ENCODE measurements around the gene KRT6A.
"Not testable (repeated sequence)": the region's sequence is repeated elsewhere in the genome, so short reads cannot be mapped to it uniquely, and the experiment has no call there.

Gene KRT6A

DNA sequence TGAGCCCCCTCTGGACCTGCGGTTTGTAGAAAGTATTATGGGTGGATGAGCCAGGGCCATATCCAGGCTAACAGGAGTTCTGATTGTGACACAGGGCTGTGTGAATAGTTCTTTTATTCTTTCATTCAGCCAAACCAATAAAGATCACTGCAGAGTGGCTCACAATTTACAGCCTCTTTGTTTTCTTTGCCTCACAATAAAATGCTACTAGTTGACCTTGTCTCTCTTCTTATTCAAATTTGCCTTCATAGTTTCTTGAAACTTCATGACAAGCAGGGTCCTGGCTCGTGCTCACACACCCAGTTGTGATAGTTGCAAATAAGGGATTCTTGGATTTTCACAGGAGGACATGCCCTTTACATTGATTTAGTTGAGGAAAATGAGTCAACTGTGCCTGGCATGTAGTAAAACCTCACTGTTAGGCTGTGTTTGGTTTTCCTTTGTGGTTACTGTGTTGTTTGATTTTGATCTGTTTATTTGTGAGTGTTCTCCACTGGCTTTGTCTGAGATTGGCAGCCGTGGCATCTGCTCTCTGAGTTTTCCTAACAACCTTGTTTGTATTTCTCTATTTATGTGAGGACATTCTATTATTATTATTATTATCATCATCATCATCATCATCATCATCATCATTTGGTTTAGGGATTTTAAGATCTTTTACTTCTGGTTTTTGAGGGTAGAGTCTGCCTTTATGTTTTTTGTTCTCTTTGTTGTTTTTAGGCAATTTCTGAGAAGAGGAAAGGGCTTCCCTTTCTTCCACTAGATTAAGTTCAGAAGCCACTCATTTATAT lies 38.5 kb downstream of the KRT6A start:
- DNase-seq, result peak; percentile 65

DNA sequence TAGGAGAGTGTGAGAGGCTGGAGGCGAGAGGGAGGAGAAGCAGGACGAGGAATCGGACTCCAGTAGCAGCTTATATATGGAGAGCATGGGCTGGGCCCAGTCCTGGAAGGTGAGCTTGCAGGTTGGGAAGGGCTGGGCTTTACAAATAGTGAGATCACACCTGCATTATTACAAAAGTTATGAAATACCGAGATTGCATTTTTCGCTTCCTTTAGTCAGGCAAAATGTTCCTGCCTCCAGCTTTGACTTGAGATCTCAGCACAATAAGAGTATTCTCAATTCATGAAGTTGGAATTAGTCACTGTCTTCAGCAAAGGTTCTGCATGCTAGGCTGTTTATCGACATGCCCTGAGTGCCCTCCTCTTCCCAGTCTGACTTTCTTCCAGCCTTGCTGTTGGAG lies 41.0 kb downstream of the KRT6A start, which contains the start of gene KRT6B:
Gene KRT6B (minus strand): TSS at position 46 of the 400 bp plus-strand sequence. CDS start 68 bp downstream, outside the sequence.
- no peak for DNase-seq

DNA sequence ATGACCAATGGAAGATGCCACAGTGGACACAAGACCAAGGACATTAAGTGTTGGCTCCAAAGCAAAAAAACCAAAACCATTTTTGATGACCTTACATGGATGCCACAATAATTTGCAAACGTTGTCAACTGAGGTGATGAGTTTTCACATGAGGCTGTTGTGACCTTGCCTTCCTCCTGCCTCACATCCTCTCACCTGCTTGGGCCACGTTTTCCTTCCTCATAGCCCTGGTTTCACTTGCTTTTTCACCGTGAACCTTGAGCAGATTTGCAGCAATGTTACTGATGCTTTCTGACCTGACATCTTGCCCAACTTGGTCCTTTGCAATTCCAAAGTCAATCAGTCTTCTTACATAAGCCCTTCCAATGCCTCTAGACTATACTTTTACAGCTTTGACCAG lies 44.8 kb downstream of the KRT6A start:
- DNase-seq, result no peak

DNA sequence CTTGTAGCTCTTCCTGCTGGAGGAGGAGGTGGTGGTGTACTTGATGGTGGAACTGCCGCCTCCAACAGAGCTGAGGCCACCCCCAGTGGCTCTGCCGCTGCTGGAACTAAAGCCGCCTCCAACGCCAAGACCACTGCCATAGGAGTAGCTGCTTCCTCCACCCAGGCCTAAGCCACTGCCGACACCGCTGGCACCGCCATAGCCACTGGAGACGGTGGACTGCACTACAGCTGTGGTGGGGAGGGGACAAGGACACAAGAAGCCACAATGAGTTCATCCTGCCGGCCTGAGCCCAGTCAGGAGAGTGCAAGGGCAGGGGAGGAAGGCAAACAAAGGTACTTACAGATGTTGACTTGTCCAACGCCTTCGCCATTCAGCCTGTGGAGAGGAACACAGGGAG lies 45.9 kb downstream of the KRT6A start:
- DNase-seq, result not testable (repeated sequence)

DNA sequence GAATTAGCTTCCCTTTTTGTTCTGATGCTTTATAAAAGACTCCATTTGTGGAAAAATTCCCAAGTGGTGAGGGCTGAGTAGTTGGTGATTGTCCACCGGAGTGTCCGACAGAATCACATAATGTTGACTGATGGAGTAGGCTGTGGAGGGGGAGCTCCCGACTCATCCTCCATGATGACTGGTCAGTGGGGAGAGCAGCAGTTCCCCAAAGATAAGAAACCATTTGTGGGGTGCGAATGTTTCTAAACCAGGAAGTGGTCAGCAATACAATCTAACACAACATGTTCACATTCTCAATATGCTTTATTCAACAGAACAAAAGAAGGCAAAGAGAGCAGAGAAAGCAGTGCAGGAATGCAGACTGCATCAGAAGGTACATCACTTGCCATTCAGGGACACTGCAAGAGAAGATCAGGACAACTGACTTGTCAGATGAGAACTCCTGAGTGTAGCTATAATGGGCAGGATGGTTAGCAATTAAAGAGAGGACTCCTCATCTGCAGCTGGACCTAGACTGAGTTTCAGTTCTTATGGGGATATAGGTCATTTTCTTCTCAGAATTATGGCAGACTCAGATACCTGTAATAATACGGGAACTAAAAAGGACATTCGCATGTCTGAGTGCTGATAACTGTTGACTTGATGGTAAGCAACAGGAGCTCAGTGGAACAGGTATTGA lies 46.6 kb downstream of the KRT6A start:
- no peak for DNase-seq

DNA sequence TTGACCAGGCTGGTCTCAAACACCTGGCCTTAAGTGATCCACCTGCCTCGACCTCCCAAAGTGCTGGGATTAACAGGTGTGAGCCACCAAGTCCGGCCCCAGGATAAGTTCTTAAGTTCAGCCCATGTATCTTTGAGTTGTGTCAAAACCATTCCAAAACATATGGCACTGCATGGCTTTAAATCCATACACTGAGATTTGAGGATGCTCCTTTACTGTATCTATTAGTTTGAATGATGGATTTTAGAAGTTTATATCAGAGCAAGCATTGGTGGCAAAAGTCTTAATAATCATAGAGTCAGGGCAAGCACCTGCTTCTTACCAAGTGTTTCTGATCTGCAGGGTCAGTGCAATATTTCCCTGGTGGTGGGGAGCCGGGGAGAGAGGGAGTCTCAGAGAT lies 47.2 kb downstream of the KRT6A start:
- no peak for DNase-seq

DNA sequence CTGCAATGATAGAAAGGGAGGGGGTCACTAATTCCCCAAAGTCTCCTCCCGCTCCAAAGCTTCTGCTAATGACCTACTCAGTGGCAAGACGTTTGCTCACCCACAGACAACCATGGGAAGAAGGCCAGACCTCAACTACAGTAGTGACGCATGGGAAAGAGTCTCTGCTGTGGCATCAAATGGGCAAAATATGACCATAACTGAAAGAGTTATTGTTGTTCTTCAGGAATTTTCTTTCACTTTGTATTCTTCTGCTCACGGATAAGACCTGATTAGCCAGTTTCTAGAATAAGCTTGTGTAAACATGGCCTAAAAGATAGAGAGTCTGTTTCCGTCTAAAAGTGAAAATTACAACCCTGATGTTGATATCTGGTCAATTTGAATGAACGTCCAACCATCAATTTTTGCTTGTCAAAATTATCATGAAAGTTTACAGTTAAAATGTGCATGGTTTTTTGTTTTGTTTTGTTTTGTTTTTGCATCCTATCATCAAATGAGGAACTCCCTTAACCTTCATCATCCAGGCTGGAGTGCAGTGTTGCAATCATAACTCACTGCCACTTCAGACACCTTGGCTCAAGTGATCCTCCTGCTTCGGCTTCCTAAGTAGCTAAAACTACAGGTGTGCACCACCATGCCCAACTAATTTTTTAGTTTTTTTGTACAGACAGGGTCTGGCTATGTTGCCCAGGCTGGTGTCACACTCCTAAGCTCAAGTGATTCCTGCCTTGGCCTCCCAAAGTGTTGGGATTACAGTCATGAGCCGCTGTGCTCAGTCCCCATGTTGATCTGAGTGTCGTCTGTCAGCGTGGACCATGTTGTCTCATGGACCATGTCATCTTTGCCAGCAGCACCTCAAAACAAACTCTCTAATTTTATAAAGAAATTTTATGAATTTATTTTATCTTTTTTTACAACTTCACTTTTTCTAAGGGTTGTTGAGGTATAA lies 48.1 kb downstream of the KRT6A start:
- DNase-seq, result no peak

DNA sequence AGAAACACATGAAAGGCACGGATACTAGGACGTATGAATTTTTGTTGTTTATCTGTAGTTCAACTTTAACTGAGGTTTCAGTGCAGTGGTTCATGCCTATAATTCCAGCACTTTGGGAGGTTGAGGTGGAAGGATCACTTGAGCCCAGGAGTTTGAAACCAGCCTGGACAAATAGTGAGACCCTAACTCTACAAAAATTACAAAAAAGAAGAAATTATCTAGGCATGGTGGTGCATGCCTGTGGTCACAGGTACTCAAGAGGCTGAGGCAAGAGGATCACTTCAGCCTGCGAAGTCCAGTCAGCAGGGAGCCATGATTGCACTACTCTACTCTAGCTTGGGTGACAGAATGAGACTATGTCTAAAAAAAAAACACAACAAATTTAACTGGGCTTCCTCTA lies 49.1 kb downstream of the KRT6A start:
- no peak for DNase-seq

DNA sequence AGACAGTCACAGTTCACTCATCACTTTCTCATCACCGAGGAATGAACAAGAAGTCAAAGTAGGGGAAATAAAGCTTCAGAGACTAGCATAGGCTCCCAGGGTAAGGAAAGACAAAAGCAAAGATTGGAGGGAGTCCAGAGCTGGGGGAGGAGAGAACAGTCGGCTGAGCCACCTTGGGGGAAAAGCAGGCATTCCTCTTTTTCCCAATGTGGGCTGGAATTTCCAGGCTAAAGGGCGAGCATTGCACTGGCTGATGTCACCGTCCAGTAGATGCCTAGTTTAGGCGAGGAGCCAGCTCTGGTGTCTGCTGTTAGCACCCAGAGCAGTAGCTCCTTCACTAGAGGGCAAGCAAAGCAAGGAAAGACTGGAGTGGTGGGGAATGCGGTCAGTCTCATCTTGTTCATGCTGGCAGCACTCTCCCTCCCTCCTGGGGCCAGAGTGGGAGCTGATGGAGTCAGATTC lies 50.4 kb downstream of the KRT6A start:
- peak; percentile 14 for DNase-seq

DNA sequence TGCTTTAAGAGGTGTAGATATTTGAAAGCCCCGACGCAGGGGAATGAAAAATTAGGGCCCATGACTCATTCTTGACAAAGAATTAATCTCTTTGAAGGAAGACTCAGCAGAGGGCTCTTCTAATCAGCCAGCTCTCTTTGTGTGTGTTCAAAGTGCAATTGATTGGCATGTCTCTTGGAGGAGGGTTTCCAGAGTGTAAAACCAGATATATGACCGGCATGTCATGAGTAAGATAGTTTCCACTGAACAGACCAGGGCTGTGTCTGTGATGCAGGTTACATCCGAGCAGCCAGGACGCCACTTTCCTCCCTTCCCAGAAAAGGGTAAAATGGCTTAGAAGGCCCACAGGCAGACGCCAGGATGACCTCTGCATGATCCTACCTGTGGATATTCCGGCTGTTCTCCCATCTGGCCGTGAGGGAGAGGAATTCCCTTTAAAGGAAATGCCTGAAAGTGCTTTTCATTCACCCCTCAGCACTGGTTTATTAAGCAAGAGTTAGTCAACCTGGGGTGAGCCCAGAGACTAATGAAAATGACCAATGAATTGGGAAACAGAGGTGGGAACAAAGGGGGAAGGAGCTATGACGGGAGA lies 51.6 kb downstream of the KRT6A start:
- no peak for DNase-seq

DNA sequence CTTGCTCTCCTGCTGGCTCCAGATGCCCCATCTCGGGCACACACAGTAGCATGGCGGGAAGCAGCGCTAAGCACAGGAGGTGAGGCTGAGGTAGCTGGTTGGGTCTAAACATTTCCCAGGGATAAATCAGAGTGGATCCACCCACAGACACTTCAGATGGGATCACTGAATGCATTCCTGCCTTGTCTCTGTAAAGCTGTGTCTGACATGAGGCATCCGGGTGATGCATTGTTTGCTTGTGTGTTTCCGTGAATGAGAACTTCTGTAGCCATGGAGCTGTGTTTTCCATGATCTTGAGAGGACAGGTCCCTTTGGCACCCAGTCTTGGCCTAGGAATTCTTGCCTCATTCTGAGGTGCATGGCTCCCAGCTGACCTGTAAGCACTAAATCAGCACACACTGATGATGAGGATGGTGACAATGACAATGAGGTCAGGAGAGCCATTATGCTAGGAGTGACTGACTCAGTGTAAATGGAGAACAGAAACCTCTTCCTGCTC lies 52.2 kb downstream of the KRT6A start:
- DNase-seq, result no peak

DNA sequence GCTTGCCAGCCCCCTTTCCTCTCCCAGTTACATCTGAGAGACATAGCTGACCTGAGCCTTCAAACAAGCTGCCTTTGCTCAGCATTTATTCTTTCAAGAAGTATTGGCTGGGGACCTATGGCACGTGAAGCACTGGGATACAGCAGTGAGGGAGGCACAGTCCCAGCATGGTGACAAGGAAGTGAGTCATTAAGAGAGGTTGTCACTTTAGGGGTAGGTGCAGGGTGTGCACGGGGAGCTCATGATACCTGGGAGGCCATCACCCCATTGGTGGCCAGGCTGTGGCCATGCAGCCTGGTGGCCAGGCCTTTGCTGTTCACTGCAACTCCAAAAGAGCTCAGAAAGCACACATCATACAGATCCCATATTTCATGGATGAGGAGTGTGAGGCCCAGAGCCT lies 53.2 kb downstream of the KRT6A start:
- DNase-seq, result no peak

DNA sequence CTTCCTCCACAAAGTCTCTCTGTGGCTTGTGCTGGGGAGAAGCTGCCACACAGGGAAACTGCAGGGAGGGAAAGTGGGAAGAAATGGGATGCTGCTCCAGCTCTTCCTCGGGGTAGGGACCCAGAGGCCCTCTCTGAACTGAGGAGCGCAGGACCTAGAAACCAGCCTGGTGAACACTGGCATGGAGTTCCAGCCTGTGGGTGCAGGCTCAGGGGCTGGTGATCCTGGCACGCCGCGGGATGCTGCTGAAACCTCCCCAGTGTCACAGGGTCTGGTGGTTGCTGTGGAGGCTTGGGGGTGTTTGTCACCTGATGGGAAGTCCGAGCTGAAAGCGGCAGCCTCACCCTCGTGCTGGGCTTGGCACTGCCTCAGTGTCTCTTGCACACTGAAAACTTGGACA lies 53.6 kb downstream of the KRT6A start:
- DNase-seq, result no peak

DNA sequence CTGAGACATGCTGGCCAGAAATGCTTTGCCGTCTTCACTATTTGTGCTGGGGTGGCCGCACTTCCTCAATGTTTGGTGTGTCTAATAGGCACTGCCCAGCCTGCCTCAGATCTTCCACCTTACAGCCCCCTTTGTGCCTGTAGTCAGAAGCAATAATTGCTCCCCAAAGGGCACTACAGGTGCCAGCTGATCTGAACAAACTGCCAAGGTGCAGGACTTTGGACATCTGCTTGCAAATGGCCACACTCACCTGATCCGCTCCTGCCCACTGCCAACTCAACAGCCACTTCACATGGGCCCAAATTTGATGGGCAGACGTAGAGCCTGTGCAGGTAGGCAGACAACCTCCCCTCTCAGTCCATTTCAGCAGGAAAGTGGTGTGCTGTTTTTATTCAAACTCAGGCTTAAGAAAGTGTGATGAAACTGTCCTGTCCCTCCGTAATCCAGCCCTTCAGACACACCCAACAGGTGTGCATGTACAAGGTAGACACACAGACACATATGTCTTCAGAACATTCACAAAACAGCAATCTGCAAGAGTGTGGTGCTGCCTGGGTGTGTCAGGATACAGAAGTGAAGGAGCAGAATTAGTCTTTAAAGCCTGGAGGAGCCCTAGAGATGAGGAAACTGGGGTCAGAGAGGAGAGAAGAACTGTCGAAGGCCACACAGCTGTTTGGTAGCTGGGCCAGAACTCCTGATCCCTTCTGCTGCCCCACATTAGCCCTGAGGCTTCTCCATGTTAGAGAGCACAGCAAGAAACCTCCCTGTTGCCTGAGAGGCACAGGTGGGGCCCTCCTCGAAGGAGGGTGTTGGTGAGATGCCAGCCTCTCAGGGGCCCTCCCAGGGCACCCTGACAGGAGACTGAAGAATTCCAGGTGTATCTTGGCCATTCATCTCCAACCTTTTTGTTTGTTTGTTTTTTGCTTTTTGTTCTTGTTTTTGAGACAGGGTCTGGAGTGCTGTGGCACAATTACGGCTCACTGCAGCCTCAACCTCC lies 54.5 kb downstream of the KRT6A start:
- DNase-seq, result no peak

DNA sequence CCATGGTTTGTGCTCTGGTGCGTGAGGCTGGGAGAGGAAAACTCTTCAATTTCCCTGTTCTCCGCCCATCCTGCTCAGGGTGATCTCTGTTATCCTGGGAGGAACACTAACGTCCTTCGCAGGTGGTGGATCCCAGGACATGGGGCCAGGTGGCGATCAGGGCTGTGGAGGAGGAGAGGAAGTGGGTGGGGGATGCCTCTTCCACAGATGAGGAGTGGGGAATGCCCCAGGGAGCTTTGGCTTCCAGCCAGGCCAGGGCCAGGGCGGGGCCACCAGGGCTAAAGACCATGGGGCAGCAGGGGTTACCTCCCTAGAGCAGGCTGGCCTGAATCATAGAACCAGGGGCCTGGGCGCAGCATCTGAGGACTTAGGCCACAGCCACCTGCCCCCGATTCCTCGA lies 55.5 kb downstream of the KRT6A start:
- no peak for DNase-seq
